NCI-H1048 (cell line): Measurements from ENCODE around the gene FBXL17.

Experiments used
- DNase-seq: peaks from one replicate; lab custom pipeline; 2025; lab: John Stamatoyannopoulos, UW

The FBXL17 gene

GRCh38 chr5:107812570-107813141 lies 569.2 kb downstream of the FBXL17 start:
- no peak for DNase-seq

DNA sequence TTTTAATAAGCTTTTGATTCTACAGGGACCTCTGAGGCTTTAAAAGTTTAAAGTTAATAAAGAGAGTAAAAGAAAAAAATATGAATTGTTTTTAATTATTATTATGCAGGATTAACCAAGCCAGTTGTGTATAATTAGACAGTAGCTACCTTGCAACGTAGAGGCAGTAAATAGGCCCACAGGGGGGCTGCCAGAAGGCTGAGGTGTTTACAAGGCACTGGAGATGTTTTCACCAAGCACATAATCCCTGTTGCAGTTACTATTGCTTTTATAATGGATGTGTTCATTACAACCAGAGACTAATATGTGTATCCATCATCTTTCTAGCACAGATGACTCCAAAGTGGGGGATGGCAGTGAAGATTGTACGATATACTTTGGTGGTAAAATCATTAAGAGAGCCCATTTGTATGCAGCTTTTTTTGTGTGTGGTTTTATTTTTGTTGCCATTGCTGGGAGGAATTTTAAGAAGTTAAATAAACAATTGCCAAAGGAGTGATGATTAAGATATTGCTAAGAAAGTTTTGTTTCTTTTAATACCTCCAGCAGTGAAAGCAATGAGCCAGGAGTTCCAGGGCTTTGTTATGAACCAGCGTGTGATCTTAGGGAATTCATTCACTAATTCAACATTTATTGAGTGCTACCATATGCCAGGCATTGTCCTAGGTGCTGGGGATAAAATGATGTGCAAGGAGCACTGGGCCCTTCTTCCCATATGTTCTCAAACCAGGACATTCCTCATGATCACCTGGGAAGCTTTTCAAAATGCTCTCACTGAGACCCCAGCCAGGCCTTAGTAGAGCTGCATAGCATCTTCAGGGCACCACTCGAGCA lies 572.5 kb downstream of the FBXL17 start:
- DNase-seq, result no peak
